Activated CD4-positive, CD25-positive, alpha-beta regulatory T cell (primary cell): ENCODE measurements around the gene DCAF8.

ENCODE experiments used
- DNase-seq, 4 experiments: peaks; one replicate each; lab custom pipeline; 2025; lab: John Stamatoyannopoulos, UW

The DCAF8 gene

DNA sequence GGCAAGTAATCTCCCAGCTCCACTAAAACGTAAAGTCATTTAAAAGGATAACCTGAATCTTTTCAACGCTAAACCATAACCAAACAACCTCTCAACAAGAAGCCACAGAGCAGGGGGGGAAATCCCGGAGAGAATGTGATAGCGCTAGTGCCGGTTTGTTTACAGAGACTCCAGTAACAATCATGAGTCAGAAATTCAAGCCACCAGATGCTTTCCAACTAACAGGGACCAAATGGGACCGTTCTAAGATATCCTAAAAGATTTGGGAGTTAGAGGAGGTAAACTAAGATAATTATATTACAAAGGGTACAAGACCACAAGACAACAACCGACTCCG is 825 bp downstream of the DCAF8 start:
- DNase-seq: peak in 3 of 4 experiments; percentile 15 to 45 (median 24)

DNA sequence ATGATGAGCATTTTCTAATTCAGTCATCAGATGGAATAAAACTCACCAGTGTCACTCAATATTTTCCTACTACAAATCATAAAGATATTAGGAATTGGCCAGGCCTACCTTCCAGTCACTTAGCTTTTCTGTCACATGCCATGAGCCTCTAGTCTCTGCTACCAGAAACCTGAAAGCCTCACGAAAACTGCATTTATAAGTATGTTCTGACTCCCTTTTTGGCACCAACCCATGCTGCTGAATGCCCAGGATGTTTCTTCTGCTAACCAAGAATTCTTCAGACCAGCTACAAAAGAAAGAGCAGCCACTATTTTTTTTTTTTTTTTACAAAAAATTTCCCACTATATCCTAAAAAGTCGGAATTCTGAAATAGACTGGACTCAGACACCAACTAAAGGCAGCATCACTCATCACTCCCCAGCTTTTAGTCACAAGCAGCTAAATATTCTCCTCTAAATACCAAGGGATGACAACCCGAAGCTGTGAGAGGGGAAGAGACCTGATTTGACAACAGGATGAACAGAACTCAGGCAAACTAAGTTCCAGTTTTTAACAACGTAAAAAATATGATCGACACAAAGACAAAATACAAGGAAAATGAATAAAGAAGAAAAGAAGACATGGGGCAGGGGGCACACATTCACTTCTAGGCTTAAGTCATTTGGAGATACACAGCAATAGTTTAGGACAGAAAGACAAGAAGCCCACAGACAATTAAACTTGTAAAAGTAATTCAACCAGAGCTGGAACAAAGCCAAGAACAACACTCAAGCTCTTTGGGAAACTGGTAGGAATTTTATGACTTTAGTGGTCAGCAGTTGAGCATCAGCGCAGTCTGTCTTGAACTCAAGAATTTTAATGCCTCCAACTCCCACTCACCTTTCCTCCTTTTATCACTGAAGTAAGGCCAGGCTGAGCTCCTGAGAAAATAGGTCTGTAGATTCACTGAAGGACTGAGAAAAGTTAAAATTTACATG is 1.7 kb downstream of the DCAF8 start:
- no peak for DNase-seq

DNA sequence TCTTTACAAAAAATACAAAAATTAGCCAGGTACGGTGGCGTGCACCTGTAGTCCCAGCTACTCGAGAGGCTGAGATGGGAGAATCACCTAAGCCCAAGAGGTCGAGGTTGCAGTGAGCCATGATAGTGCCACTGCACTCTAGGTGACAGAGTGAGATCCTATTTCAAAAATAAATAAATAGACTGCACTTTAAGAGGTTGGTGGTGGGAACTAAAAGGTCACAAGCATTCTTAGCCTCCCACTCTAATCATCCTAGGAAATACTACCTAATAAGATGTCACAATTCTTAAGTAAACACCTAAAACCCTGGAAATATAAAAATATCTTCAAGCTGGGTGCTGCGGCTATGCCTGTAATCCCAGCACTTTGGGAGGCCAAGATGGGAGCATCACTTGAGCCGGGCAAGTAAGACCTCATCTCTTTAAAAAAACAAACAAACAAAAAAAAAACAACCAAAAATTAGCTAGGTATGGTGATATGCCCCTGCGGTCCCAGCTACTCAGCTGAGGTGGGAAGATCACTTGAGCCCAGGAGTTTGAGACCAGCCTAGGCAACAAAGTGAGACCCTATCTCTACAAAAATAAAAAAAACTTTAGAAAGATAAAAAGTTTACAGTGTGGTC is 4.1 kb downstream of the DCAF8 start:
- DNase-seq: no peak

DNA sequence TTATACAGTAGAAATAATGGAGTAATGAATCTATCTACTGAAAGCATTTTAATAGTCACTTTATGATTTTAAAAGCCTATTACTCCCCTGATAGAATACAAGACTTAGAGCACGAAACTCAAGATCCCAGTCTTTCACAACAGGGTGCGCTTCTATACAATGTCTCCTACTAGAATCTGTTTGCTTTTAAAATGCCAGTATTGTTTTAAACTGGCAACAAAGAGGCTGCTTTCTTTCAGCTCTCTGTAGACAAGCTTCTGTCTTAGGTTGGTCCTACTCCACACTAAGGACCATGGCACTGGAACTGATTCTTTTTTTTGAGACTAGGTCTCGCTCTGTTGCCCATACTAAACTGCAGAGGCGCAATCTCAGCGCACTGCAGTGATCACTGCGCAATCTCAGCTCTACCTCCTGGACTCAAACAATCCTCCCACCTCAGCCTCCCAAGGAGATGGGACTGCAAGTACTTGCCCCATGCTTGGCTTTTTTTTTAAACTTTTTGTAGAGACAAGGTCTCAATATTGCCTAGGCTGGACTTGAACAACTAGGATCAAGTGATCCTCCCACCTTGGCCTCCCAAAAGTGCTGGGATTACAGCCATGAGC is 4.8 kb downstream of the DCAF8 start:
- no peak for DNase-seq

DNA sequence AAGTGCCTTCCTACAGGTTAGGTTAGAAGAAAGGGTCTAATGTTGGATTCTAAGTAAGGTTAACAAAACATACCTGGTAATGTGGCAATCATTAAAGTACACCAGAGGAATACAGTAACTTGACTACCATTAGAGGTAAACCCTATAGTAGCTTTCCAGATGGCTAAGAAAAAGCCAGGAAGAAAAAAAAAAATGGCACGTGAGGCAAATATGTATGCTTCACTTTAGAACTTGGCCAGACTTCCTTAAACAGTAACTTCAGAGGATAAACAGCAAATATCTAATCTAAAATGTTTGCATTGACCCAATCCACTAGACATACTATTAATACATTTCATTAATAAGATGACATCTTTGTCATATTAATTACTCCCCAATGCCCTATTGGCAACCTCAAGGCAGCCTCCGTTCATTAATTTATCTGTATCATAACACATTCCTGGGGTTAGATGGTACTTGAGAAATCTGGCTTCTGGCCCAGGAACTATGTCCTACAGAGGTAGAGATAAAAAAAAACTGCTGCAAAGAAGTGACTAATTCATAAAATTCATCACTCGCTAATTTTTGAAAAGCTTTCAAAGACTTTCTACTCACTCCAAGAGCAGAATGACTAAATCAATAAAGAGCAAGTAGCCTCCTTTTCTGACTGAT is 5.8 kb downstream of the DCAF8 start:
- no peak for DNase-seq

DNA sequence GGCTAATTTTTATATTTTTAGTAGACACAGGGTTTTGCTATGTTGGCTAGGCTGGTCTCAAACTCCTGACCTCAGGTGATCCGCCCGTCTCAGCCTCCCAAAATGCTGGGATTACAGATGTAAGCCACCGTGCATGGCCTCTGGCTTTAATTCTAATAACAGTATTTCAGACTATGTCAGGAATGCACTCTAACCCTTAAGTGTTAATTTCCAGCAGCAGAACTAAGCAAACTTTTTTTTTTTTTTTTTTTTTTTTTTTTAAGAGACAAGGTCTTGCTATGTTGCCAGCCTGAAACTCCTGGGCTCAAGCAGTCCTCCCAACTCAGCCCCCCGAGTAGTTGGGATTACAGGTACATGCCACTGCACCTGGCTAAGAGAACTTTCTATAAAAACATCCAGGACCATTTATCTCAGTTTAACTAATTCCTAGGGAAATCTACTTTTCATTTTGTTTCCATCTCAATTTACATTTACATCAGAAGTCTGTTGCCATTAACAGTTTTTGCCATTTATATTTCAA is 6.5 kb downstream of the DCAF8 start:
- DNase-seq: no peak

DNA sequence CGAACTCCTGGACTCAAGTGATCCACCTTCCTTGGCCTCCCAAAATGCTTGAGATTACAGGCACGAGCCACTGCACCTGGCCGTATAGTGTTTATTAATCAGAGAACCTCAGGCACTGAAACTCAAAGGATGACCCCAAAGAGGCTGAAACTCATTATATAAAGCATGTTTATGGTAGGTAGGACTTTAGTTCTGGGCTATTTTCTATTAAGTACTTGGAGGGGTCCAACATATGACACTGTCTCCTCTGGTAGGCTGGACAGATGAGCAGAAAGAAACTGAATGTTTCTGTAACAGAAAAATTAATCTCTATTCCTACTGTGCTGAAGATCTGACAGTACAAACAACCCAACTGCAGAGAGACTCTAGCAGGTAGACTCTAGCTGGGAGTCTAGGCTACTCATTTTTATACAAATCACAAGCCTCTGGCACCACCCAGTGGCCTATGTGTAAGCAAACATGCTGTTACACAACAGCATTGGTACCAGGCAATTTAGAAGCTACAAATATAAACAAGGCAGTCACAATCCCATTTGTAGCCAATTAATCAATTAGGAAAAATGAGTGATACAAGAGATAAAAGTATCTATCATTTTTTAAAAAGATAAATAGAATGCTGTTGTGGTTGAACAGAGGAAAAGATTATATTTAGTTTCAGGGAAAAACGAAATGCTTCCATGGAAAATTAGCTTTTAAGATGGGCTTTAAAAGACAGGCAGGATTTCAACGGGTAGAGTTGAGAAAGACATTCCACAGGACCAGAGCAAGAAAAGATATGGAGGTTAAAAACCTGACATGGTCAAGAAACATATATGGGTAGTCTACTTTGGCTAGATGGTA is 10.4 kb downstream of the DCAF8 start:
- peak in 3 of 4 experiments; percentile 19 to 45 (median 29) for DNase-seq

DNA sequence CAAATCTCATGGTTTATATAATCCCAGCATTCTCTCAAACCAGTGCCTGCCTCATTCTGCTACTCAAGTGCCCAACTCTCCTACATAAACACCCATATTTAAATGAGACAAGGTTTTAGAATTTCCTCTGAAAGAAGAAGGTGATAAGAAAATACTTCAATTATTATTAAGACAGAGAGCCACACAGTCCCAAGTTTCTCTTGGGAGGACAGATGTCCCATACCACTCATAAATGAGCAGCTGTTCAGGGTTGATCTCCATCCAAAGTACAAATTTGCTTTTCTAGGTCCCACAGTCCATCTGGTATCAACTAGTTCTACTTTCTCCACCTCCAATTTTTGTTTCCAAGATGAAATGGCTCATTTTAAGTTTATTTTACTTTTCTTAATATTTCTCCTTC is 11.3 kb downstream of the DCAF8 start:
- no peak for DNase-seq

DNA sequence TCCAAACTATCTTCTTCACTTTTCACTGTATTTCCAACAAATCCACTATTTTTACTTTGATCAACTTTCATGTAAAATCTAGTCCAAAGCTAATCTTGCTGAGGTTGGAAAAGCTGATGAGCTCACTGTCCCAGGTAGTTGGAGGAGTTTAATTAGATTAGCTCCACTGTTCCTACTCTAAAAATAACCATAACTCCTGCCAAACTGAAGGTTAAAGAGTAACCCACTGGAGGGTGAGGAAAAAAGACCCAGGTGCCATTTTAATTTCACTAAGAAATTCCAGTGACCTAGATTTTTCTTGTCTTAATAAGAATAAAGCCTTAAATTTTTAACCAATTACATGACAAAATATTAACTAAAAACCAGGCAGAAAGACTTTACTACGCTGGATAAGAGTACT is 15.3 kb downstream of the DCAF8 start:
- DNase-seq: no peak

DNA sequence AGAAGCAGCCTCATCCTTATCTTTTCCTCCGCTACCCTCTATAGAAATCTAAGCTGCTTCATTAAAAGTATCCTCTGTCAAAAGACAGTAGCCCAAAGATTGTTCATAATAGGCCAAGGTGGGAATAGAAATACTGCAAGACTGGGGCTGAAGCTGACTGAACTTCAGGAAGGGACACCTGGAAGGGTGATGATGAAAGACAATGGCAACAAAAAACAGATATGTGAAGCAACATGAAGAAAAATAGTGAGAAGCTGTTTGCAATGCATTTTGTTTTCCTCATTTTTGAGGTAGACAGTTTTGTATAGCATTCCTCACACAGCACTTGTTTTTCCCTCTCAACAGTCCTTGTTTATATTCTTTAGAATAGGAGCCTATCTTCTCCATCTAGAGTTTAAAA is 16.9 kb downstream of the DCAF8 start:
- DNase-seq: no peak

DNA sequence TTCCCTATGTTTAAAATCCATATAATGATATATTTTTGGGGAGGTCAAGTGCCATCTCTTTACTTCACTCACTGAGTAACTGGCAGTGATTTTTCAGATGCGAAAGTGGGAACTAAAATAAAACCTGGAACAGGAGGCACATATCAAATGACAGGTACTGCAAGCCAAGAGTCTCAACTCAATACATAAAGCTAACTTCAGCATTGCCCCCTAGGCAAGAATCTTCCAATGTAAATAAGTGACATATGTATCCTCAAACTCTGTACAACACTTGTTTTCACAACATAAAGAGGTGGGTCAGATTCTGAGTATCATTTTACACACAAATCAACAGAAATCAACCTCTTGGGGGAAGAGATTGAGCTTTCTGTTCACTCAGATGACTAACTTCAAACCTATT is 18.1 kb downstream of the DCAF8 start:
- DNase-seq: no peak

DNA sequence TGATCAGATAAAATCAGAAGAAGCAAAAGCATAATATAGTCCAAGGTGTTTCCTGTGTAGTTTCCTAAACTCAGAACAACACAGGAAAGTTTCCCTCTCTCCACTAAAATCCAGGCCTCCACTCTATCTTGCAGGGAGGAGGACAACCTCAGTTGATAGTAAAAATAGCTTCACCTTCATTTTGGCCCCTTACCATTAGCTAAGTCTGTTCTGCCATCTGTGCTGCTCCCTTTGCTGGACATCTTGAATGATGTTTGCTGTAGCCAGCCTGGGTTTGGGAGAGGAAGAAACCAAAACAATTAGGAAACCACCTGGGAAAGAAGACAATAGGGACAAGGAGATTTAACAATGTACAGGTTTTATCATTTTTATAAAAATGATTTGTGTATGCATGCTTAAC is 18.6 kb downstream of the DCAF8 start:
- no peak for DNase-seq

DNA sequence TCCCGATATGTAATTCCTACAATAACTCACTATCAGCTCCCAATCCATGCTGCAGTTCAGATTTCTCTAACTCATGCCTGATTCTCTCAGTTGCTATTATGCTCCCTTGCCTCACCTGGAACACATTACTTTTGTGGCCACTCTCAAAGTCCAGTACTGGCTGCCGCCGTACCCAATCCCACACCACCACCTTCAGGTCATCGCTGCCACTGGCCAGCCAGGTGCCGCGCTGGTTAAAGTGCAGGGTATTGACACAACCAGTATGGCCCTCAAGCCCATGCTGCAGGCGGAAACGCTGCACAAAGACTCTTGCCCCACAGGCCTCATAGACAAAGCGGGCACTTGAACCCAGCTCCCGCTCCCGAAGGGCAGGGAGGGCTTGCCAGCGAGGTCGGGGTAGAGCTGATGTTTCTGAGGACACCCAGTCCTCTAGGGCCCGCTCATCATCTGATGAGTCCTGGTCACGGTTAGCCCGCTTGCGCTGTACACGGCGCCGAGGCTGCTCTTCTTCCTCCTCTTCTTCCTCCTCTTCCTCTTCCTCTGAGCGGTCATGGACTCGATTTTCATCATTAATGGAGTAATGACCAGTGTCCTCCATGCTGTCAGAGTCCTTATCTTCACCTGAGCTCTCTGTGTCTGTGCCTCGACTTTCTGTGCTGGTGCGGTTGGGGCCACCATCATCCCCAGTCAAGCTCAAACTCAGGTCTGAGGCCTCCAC is 22.6 kb downstream of the DCAF8 start:
- DNase-seq: no peak

DNA sequence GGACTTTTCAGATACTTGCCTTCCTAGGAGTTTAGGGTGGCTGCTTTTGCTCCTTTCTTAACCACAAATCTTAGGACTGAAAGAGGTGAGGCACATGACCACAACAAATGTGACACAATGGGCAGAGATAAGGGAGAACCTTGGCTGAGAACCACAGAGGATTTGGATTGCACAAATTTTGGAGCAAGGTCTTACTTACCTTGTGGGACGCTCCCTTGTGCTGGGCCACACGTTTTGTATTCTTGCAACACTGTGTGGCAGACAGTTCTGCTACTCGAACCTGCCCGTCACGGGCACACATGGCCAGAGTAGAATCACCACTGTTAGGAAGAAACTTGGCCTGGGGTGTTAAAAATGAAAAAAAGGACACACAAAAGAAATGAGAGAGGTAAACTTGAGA is 23.9 kb downstream of the DCAF8 start:
- no peak for DNase-seq

DNA sequence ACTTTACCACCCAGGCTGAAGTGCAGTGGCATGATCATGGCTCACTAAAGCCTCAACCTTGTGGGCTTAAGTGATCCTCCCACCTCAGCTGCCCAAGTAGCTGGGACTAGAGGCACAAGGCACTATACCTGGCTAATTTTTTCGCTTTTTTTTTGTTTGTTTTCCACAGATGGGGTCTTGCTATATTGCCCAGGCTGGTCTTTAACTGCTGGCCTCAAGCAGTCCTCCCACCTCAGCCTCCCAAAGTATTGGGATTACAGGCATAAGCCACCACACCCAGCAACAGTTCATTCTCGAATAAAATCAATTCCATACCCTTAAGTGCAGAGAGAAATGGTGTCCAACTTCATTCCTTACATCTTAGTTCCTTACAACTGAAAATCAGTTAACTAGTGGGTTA is 24.8 kb downstream of the DCAF8 start:
- DNase-seq: no peak

DNA sequence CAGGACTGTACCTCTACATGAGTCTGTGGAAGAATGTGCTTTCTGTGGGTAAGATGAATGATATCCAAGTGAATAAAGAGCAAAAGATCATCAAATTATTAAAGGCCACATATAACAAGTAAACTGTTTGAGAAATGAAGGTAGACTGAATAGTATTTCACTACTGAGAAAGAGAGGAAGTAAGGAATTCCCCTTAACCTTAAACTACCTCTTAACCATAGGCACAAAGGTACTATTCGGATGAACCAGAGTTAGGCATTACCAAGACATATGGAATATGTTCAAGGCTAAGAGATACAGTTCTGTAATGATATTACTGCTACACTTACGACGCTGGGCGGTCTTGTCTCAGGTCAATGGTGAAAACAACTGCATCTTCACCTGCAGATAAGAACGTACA is 25.5 kb downstream of the DCAF8 start:
- DNase-seq: no peak

DNA sequence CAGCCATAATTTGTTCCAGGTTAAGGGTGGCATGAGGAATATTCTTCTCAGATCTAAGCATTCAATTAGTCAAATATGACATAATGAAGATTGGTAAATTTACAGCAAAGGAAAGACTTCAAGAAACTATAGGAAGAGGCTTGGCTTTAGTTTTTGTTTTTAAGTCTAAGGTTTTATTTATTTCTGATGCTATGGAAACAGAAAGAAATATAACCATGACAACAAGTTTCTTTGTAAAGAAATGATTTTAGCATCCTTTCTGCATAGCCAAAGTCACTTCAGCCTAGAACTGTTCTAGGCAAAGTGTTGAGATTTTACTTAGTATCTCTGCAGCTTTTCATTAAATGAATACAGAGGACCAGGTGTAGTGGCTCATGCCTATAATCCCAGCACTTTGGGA is 29.4 kb downstream of the DCAF8 start:
- DNase-seq: no peak

DNA sequence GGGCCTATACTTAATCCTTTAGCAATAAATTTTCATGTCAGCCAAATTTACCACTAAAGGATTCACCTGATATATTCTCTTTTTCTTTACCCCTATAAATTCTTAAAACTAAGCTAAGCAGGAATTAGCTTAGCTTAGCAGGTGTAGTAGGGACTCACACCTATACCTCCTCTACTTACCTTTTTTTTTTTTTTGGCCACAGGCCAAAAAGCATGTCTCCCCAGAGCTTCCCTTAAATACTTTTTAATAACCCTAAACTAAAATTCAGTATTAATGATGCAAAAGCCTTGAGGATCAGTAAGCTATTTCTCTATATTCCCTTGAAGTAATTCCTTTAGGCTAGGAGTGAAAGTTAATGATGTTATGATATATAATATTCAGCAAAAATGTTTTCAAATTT is 33.9 kb downstream of the DCAF8 start:
- no peak for DNase-seq

DNA sequence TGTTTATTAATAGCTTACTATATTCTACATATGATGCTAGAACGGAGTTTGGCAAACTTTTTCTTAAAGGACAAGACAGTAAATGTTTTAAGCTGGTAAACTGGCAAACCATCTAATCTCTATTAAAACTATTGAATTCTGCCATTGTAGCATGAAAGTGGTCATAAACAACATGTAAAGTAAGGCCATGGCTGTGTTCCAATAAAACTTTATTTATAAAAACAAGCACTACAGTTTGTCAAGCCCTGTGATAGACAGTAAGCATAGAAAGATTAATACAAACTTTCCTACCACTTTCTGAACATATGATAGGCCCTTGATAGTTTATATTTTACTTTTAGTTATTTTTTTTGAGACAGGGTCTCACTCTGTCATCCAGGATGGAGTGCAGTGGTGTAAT is 34.8 kb downstream of the DCAF8 start:
- no peak for DNase-seq

DNA sequence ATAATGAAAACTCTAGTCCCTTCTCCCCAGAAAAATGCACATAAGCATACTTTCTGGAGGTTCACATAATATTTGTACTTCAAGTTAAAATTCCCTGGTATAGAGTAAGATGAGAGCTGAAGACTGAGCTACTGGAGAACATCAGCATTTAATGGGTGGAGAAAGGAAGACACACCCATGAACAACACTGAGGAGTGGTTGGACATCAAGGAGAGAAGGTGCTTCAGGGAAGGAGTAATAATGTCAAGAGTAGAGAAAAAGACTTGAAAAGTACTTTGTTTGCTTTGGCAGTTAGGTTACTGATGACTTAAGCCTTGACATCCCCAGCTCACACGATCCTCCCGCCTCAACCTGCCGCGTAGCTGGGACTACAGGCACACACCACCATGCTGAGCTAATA is 35.3 kb downstream of the DCAF8 start:
- DNase-seq: no peak

DNA sequence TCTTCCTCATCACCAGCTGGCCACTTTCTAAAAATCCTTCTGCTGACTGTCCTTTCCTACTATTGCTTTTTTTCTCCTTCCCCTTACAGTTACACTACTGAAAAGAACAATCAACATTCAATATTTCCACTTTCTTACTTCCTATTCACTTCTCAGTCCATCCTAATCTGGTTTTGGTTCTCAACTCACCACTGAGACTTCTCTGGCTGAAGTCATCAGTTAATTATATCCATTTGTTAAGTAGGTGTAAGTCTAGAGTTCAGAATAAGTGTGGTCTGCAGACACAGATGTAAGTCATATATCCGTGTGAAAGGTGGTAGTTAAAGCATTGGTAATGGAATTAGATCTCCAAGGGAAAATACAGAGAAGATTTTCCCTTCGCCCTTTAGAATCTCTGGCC is 35.7 kb downstream of the DCAF8 start:
- DNase-seq: no peak
